Urinary bladder (tissue), 4 donors: ENCODE results near the gene CSNK1G1. TPM values are rescaled to one million over a fixed set of nuclear protein-coding genes. Genes with fewer than 3 reads are reported as not detected.

Experiments used
- DNase-seq: peaks from one replicate; pipeline ENCODE4 v3.0.0-alpha.2; 2015; ENCODE audit errors: extremely low spot score
- H3K27ac ChIP-seq: one replicate; pipeline ENCODE4 v1.5.1; 2013; ENCODE audit warnings: low read depth, mild to moderate bottlenecking, moderate library complexity
- H3K36me3 ChIP-seq: one replicate; pipeline ENCODE4 v1.6.1; 2013; ENCODE audit warnings: mild to moderate bottlenecking, moderate library complexity; ENCODE audit not compliant: insufficient read depth
- H3K4me1 ChIP-seq: one replicate; pipeline ENCODE4 v1.6.1; 2013; ENCODE audit warnings: mild to moderate bottlenecking, moderate library complexity; ENCODE audit not compliant: insufficient read depth
- H3K4me3 ChIP-seq: one replicate; pipeline ENCODE4 v1.5.1; 2013; ENCODE audit warnings: low read depth, low read length
- WGBS: extraction: QIAGEN DNeasy Blood & Tissue Kit; methylation state at CpG from one replicate; pipeline ENCODE4 v1.1.7; 2013; 5-methylcytosine and 5-hydroxymethylcytosine counted together
- polyA plus RNA-seq: library from polyadenylated mRNA; stranded (reverse); fragments of 200-250 nt; gene quantifications from one replicate; pipeline ENCODE4 v1.2.3, GENCODE V29; 2013
- total RNA-seq: library from RNA; depleted of rRNA; stranded (reverse); fragments of >200 nt; gene quantifications from one replicate; pipeline ENCODE4 v1.2.3, GENCODE V29; 2014
- donor health status: healthy with polysubstance abuse.
- donor health status: healthy.

The CSNK1G1 gene
- total and polyA plus RNA-seq, 2 donors: 5.7 to 40.1 TPM

GRCh38 chr15:64162869-64163658 lies 192.9 kb downstream of the CSNK1G1 start, which contains the start of gene PPIB:
TSS of gene PPIB (minus strand) at chr15:64163022. CDS start at chr15:64162986, 36 bp downstream.
- WGBS: under 1% methylated on average over 69 of the region's 69 CpGs
- Histone ChIP-seq H3K36me3 (peaks cover 3% of the 10 kb centered on the region), H3K27ac (peak within 1 kb of the TSS; percentile 87), H3K4me1 (peaks cover 2% of the 10 kb centered on the region), H3K4me3 (peak within 1 kb of the TSS; percentile 81)
- DNase-seq: peak; percentile 88

GRCh38 chr15:64162478-64162868 lies 193.5 kb downstream of the CSNK1G1 start:
- DNase-seq: no peak
- peaks cover 3% of the 10 kb centered on the region for H3K36me3 ChIP-seq
- H3K4me1 ChIP-seq: peaks cover 2% of the 10 kb centered on the region
- H3K27ac ChIP-seq: peak overlapping the region; percentile 87
- peak overlapping the region; percentile 81 for H3K4me3 ChIP-seq
- 1% methylated on average over 21 of the region's 21 CpGs for WGBS

- Histone ChIP-seq H3K4me1 (peaks cover 2% of the 10 kb centered on the region), H3K27ac (no peak overlapping the region), H3K4me3 (peak overlapping the region; percentile 81), H3K36me3 (peaks cover 3% of the 10 kb centered on the region)
- DNase-seq: no peak
- WGBS: 59% methylated on average over 12 of the region's 12 CpGs
These were observed 194.1 kb downstream of the CSNK1G1 start for GRCh38 chr15:64161688-64162477.

GRCh38 chr15:64158363-64159134 lies 197.4 kb downstream of the CSNK1G1 start:
- peaks cover 11% of the 10 kb centered on the region for H3K36me3 ChIP-seq
- H3K4me1 ChIP-seq: peaks cover 2% of the 10 kb centered on the region
- H3K27ac ChIP-seq: no peak overlapping the region
- H3K4me3 ChIP-seq: no peak overlapping the region
- no peak for DNase-seq
- 86% methylated on average over 11 of the region's 11 CpGs for WGBS

GRCh38 chr15:64157599-64158125 lies 198.3 kb downstream of the CSNK1G1 start:
- Histone ChIP-seq H3K4me1 (peaks cover 2% of the 10 kb centered on the region), H3K4me3 (no peak overlapping the region), H3K27ac (no peak overlapping the region), H3K36me3 (peaks cover 11% of the 10 kb centered on the region)
- WGBS: 90% methylated on average over 1 of the region's 1 CpG
- DNase-seq: no peak

- DNase-seq: no peak
- 86% methylated on average over 16 of the region's 16 CpGs for WGBS
- H3K27ac ChIP-seq: no peak overlapping the region
- peaks cover 11% of the 10 kb centered on the region for H3K36me3 ChIP-seq
- peaks cover 2% of the 10 kb centered on the region for H3K4me1 ChIP-seq
- no peak overlapping the region for H3K4me3 ChIP-seq
These were observed 199.2 kb downstream of the CSNK1G1 start for GRCh38 chr15:64156652-64157331.

- Histone ChIP-seq H3K4me1 (no peaks in the 10 kb centered on the region), H3K36me3 (peaks cover 11% of the 10 kb centered on the region), H3K4me3 (no peak overlapping the region), H3K27ac (no peak overlapping the region)
- no peak for DNase-seq
- 87% methylated on average over 15 of the region's 15 CpGs for WGBS
These were observed 199.9 kb downstream of the CSNK1G1 start for GRCh38 chr15:64155802-64156651.

GRCh38 chr15:64153480-64154367 lies 202.2 kb downstream of the CSNK1G1 start:
- DNase-seq: peak; percentile 51
- H3K27ac ChIP-seq: no peak overlapping the region
- 18% methylated on average over 12 of the region's 12 CpGs for WGBS
- H3K36me3 ChIP-seq: peaks cover 11% of the 10 kb centered on the region
- no peaks in the 10 kb centered on the region for H3K4me1 ChIP-seq
- no peak overlapping the region for H3K4me3 ChIP-seq

- H3K27ac ChIP-seq: no peak overlapping the region
- WGBS: 23% methylated on average over 27 of the region's 27 CpGs
- peaks cover 8% of the 10 kb centered on the region for H3K36me3 ChIP-seq
- peak overlapping the region; percentile 38 for H3K4me3 ChIP-seq
- no peaks in the 10 kb centered on the region for H3K4me1 ChIP-seq
- no peak for DNase-seq
These were observed 203.2 kb downstream of the CSNK1G1 start for GRCh38 chr15:64152507-64153387.

- H3K4me1 ChIP-seq: no peaks in the 10 kb centered on the region
- 1% methylated on average over 83 of the region's 83 CpGs for WGBS
- H3K36me3 ChIP-seq: peaks cover 8% of the 10 kb centered on the region
- no peak for DNase-seq
- H3K4me3 ChIP-seq: peak within 1 kb of the TSS; percentile 38
- no peak within 1 kb of the TSS for H3K27ac ChIP-seq
These were observed 204.1 kb downstream of the CSNK1G1 start, which contains the start of gene SNX22 for GRCh38 chr15:64151727-64152506. TSS of gene SNX22 (plus strand) at chr15:64151731. CDS start at chr15:64151776, 45 bp downstream.
